Neural crest cell (in vitro differentiated cells): Measurements from ENCODE around the gene AATK. TPM values are rescaled to one million over a fixed set of nuclear protein-coding genes. Genes with fewer than 3 reads are reported as not detected.

ENCODE experiments used
- DNase-seq: peaks from one replicate; pipeline ENCODE4 v3.0.0; 2021; ENCODE audit warnings: low read depth, mixed read lengths, low spot score
- H3K27ac Mint-ChIP-seq: one replicate; pipeline ENCODE4 v1.8.0; 2021; ENCODE audit warnings: mild to moderate bottlenecking, mixed read lengths; ENCODE audit not compliant: unreplicated experiment
- H3K27me3 Mint-ChIP-seq: 2 replicates; pipeline ENCODE4 v1.8.0; 2021; ENCODE audit warnings: low read depth, mild to moderate bottlenecking, mixed read lengths
- H3K36me3 Mint-ChIP-seq: 2 replicates; pipeline ENCODE4 v1.8.0; 2021; ENCODE audit warnings: low read depth, mild to moderate bottlenecking, mixed read lengths
- H3K4me1 Mint-ChIP-seq: 2 replicates; pipeline ENCODE4 v1.8.0; 2021; ENCODE audit warnings: mixed read lengths
- H3K4me3 Mint-ChIP-seq: one replicate; pipeline ENCODE4 v1.8.0; 2021; ENCODE audit warnings: mild to moderate bottlenecking, mixed read lengths
- H3K9me3 Mint-ChIP-seq: 2 replicates; pipeline ENCODE4 v1.8.0; 2021; ENCODE audit warnings: mixed read lengths
- total RNA-seq: library from RNA; stranded (reverse); gene quantifications from 2 replicates; pipeline ENCODE4 v1.2.1, GENCODE V29; 2021
- TF ChIP-seq, protein P1 (sequence below): fragments of 200-600 bp; sonication (generic); conservative IDR thresholded peaks from 2 replicates; pipeline ENCODE4 v1.5.0; 2021; ENCODE audit warnings: antibody characterized with exemption, mild to moderate bottlenecking

Gene AATK
- total RNA-seq, 1 donor from 2014 or later, result 6.0 TPM

DNA sequence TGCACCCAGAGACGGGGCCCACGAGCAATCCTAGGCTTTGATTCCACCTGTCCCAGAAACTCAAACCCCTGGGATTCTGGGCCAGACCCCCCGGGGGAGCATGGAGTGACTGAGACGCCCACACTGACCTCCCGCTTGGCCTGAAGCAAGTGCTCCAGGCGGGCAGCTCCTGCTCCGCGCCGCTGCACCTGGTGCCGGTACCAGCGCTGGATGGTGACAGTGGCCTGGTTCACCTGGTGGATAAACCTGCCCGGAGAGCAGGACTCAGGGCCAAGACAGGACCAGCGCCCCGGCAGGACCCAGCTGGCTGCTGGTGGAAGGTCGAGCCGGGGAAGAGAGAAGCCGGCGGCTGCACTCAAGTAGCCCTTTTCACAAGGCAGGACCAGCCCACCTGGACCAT is 34.2 kb upstream of the AATK start:
- Mint-ChIP-seq H3K27ac (no peak overlapping the region), H3K4me1 (peaks cover 4% of the 10 kb centered on the region), H3K4me3 (no peak overlapping the region), H3K36me3 (no peaks in the 10 kb centered on the region), H3K27me3 (no peaks in the 10 kb centered on the region), H3K9me3 (no peaks in the 10 kb centered on the region)
- DNase-seq, result no peak
- TF ChIP-seq, protein P1, sequence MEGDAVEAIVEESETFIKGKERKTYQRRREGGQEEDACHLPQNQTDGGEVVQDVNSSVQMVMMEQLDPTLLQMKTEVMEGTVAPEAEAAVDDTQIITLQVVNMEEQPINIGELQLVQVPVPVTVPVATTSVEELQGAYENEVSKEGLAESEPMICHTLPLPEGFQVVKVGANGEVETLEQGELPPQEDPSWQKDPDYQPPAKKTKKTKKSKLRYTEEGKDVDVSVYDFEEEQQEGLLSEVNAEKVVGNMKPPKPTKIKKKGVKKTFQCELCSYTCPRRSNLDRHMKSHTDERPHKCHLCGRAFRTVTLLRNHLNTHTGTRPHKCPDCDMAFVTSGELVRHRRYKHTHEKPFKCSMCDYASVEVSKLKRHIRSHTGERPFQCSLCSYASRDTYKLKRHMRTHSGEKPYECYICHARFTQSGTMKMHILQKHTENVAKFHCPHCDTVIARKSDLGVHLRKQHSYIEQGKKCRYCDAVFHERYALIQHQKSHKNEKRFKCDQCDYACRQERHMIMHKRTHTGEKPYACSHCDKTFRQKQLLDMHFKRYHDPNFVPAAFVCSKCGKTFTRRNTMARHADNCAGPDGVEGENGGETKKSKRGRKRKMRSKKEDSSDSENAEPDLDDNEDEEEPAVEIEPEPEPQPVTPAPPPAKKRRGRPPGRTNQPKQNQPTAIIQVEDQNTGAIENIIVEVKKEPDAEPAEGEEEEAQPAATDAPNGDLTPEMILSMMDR, result no peak

GRCh38 chr17:81199482-81199830 is 33.4 kb upstream of the AATK start:
- H3K27ac Mint-ChIP-seq, result no peak overlapping the region
- TF ChIP-seq, protein P1, result no peak
- no peak overlapping the region for H3K4me3 Mint-ChIP-seq
- H3K27me3 Mint-ChIP-seq, result no peaks in the 10 kb centered on the region
- no peak for DNase-seq
- H3K9me3 Mint-ChIP-seq, result no peaks in the 10 kb centered on the region
- H3K4me1 Mint-ChIP-seq, result peaks cover 4% of the 10 kb centered on the region
- no peaks in the 10 kb centered on the region for H3K36me3 Mint-ChIP-seq

- TF ChIP-seq, protein P1, result no peak
- no peak overlapping the region for H3K4me3 Mint-ChIP-seq
- H3K4me1 Mint-ChIP-seq, result peaks cover 4% of the 10 kb centered on the region
- H3K27me3 Mint-ChIP-seq, result no peaks in the 10 kb centered on the region
- no peak overlapping the region for H3K27ac Mint-ChIP-seq
- no peak for DNase-seq
- H3K9me3 Mint-ChIP-seq, result no peaks in the 10 kb centered on the region
- no peaks in the 10 kb centered on the region for H3K36me3 Mint-ChIP-seq
Observed at GRCh38 chr17:81198826-81199481, 32.9 kb upstream of the AATK start.

- H3K27me3 Mint-ChIP-seq, result no peaks in the 10 kb centered on the region
- no peaks in the 10 kb centered on the region for H3K36me3 Mint-ChIP-seq
- H3K4me1 Mint-ChIP-seq, result peaks cover 4% of the 10 kb centered on the region
- TF ChIP-seq, protein P1, result no peak
- H3K4me3 Mint-ChIP-seq, result no peak overlapping the region
- no peak overlapping the region for H3K27ac Mint-ChIP-seq
- H3K9me3 Mint-ChIP-seq, result no peaks in the 10 kb centered on the region
- no peak for DNase-seq
Observed at GRCh38 chr17:81197831-81198490, 31.9 kb upstream of the AATK start.

DNA sequence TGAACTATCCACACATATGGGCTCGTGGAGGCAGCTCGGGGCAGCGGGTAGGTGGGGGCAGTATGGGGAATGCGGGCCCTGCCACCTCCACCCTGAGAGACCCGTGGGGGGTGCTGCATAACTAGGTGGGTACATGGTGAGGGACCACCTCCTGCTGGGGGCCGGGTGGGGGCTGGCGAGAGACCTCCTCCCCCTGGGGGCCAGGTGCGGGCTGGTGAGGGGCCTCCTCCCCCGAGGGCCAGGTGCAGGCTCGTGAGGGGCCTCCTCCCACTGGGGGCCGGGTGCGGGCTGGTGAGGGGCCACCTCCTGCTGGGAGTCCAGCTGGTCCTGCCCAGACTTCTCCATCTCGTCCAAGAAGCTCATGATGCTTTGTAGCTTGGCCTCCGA is 31.4 kb upstream of the AATK start:
- Mint-ChIP-seq H3K4me3 (no peak overlapping the region), H3K9me3 (no peaks in the 10 kb centered on the region), H3K4me1 (peaks cover 4% of the 10 kb centered on the region), H3K27ac (no peak overlapping the region), H3K27me3 (no peaks in the 10 kb centered on the region), H3K36me3 (no peaks in the 10 kb centered on the region)
- DNase-seq, result no peak
- TF ChIP-seq, protein P1, result no peak
